BLaER1 (cell line): Measurements from ENCODE around the gene CREM.

Source experiments
- H3K27ac ChIP-seq: shearing (Covaris generic); formaldehyde crosslinking; 2 replicates; pipeline ENCODE4 v1.8.1; 2022
- H3K27me3 ChIP-seq: shearing (Covaris generic); formaldehyde crosslinking; 2 replicates; pipeline ENCODE4 v1.8.1; 2022
- H3K36me3 ChIP-seq: shearing (Covaris generic); formaldehyde crosslinking; 2 replicates; pipeline ENCODE4 v1.8.1; 2022
- H3K4me1 ChIP-seq: shearing (Covaris generic); formaldehyde crosslinking; 2 replicates; pipeline ENCODE4 v1.8.1; 2022
- H3K4me2 ChIP-seq: shearing (Covaris generic); formaldehyde crosslinking; 2 replicates; pipeline ENCODE4 v1.8.1; 2022
- H3K4me3 ChIP-seq: shearing (Covaris generic); formaldehyde crosslinking; 2 replicates; pipeline ENCODE4 v1.8.1; 2022
- H3K9ac ChIP-seq: shearing (Covaris generic); formaldehyde crosslinking; 2 replicates; pipeline ENCODE4 v1.8.1; 2022
- H3K9me3 ChIP-seq: shearing (Covaris generic); formaldehyde crosslinking; 2 replicates; pipeline ENCODE4 v1.8.1; 2022
- H4K20me1 ChIP-seq: shearing (Covaris generic); formaldehyde crosslinking; 2 replicates; pipeline ENCODE4 v1.8.1; 2022
- Cebpa-rat ChIP-seq: shearing (Covaris generic); IDR thresholded peaks from 2 replicates; pipeline ENCODE4 v1.8.1; 2022

CREM gene

GRCh38 chr10:35257057-35257983, 130.7 kb downstream of the CREM start:
- H3K36me3 ChIP-seq, result no peaks in the 10 kb centered on the region

DNA sequence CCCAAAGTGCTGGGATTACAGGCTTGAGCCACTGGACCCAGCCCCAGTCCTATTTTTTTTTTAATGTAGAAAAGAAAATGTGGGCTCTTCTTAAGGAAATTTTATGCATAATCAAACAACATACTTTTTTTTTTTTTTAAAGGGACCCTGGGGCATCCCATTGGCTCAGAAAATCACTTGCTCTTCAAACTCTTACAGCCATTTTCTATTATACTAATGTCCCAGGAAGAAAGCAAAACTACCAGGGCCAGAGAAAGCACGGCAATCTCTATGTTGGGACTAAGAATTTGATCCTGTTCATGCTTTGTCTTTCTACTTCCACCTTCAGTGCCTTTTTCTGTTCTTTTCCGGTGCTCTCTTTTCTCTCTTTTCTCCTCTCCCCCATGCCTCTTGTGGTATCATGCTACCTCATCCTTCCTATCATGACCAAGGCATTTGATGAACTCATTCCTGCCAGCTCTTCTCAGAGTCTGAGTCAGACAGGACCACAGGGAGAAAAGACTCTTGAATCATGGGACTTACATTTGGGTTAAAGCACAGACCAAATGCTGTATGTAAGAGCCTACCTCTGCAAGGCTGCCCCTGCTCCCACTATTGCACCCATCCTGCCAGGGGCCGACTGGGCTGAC, 133.2 kb downstream of the CREM start:
- Histone ChIP-seq H3K27me3 (no peaks in the 10 kb centered on the region), H3K27ac (no peak overlapping the region), H3K4me2 (no peak overlapping the region)

More at GRCh38 chr10:35257057-35257983, 130.7 kb downstream of the CREM start:
- Histone ChIP-seq H3K9me3 (peaks cover 29% of the 10 kb centered on the region), H4K20me1 (no peaks in the 10 kb centered on the region), H3K27me3 (no peaks in the 10 kb centered on the region), H3K9ac (no peak overlapping the region), H3K27ac (no peak overlapping the region), H3K4me2 (no peak overlapping the region), H3K4me3 (no peak overlapping the region), H3K4me1 (no peaks in the 10 kb centered on the region)
- no peak for TF ChIP-seq Cebpa-rat

DNA sequence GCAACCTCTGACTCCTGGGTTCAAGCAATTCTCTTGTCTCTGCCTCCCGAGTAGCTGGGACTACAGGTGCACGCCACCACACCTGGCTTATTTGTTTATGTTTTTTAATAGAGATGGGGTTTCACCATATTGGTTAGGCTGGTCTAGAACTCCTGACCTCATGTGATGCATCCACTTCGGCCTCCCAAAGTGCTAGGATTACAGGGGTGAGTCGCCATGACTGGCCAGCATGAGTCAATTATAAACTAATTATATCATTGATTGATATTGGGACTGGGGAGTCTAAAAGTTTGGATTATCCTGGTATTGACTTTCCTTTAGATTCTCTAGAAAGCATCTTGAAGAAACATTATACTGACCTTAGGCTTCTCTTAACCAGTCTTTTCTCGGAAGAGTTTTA, 135.8 kb downstream of the CREM start:
- peaks cover 4% of the 10 kb centered on the region for H3K4me1 ChIP-seq
- no peak for TF ChIP-seq Cebpa-rat
- H4K20me1 ChIP-seq, result no peaks in the 10 kb centered on the region
- H3K9me3 ChIP-seq, result peaks cover 19% of the 10 kb centered on the region
- H3K27ac ChIP-seq, result no peak overlapping the region
- no peaks in the 10 kb centered on the region for H3K27me3 ChIP-seq
- H3K4me3 ChIP-seq, result no peak overlapping the region
- no peaks in the 10 kb centered on the region for H3K36me3 ChIP-seq
- H3K9ac ChIP-seq, result no peak overlapping the region
- no peak overlapping the region for H3K4me2 ChIP-seq

More for the DNA sequence above, 133.2 kb downstream of the CREM start:
- Histone ChIP-seq H3K9me3 (peaks cover 29% of the 10 kb centered on the region), H3K36me3 (no peaks in the 10 kb centered on the region), H4K20me1 (no peaks in the 10 kb centered on the region), H3K9ac (no peak overlapping the region), H3K4me1 (no peaks in the 10 kb centered on the region), H3K4me3 (no peak overlapping the region)
- TF ChIP-seq Cebpa-rat, result no peak
